A549 (cell line): ENCODE measurements around the gene IPO11. TPM values are rescaled to one million over a fixed set of nuclear protein-coding genes. Genes with fewer than 3 reads are reported as not detected.

ENCODE experiments used
- ATAC-seq, 2 experiments: fragments of 200-7000 bp in 1 of 2; fragments of >200 bp in 1 of 2; cut with Nextera tagmentation in 1 of 2; cut with Tn5 transposase in 1 of 2; 3 replicates each; pipeline versions ENCODE4 v1.8.0 to v1.9.1; 2018 to 2020; ENCODE audit warnings: mild to moderate bottlenecking in 1 of 2, moderate library complexity in 1 of 2
- CTCF ChIA-PET: fragments of 300-600 bp; sonication (Branson Sonifier 250); formaldehyde crosslinking; extraction: SDS; loops from one replicate; lab custom pipeline; 2021; ENCODE audit warnings: antibody characterized with exemption, inconsistent platforms; lab: Yijun Ruan, JAX
- POLR2A ChIA-PET: fragments of 350-600 bp; formaldehyde crosslinking; extraction: SDS; loops from one replicate; lab custom pipeline; 2021; ENCODE audit warnings: antibody characterized with exemption, inconsistent platforms; lab: Yijun Ruan, JAX
- DNase-seq, 2 experiments: peaks; one replicate each; pipeline versions ENCODE4 v3.0.0 to v3.0.0-alpha.2; 2011 to 2016; ENCODE audit warnings: low read depth in 1 of 2, low spot score in 1 of 2
- FAIRE-seq: peaks from 2 replicates; lab custom pipeline; 2011; peaks lifted over from hg19 to GRCh38; lab: Jason Lieb, UNC
- H3K27ac ChIP-seq, 2 experiments: fragments of >200 bp; sonication (Bioruptor Twin); formaldehyde crosslinking; 3 replicates each; pipeline ENCODE4 v1.5.1; 2016 to 2017
- H3K4me1 ChIP-seq: fragments of >200 bp; sonication (Bioruptor Twin); formaldehyde crosslinking; 3 replicates; pipeline ENCODE4 v1.6.1; 2016
- H3K4me2 ChIP-seq: fragments of >200 bp; sonication (Bioruptor Twin); formaldehyde crosslinking; 3 replicates; pipeline ENCODE4 v1.6.1; 2016
- H3K4me3 ChIP-seq: fragments of >200 bp; sonication (Bioruptor Twin); formaldehyde crosslinking; 3 replicates; pipeline ENCODE4 v1.5.1; 2016
- H3K9me3 ChIP-seq: fragments of >200 bp; sonication (Bioruptor Twin); formaldehyde crosslinking; 3 replicates; pipeline ENCODE4 v1.6.1; 2016
- CBX2 ChIP-seq: fragments of 200-600 bp; sonication (generic); IDR thresholded peaks from 2 replicates; pipeline ENCODE4 v1.6.1; 2016; ENCODE audit warnings: low read depth, mild to moderate bottlenecking, borderline replicate concordance
- CEBPB ChIP-seq, 2 experiments: fragments of >200 bp in 1 of 2; sonication (Bioruptor Twin) in 1 of 2; formaldehyde crosslinking in 1 of 2; IDR thresholded peaks; 2 replicates each; pipeline ENCODE4 v1.6.1; 2012 to 2016
- ESRRA ChIP-seq: fragments of 150-350 bp; IDR thresholded peaks from 2 replicates; pipeline ENCODE4 v1.6.1; 2014; ENCODE audit warnings: mild to moderate bottlenecking, low read length, borderline replicate concordance
- HDAC2 ChIP-seq: fragments of 200-600 bp; sonication (generic); IDR thresholded peaks from 2 replicates; pipeline ENCODE4 v1.6.1; 2016
- JUN ChIP-seq, 2 experiments: fragments of >200 bp; sonication (Bioruptor Twin); formaldehyde crosslinking; IDR thresholded peaks; 2 replicates in 1 of 2; 3 replicates in 1 of 2; pipeline ENCODE4 v1.6.1; 2016 to 2017
- JUNB ChIP-seq: fragments of >200 bp; sonication (Bioruptor Twin); formaldehyde crosslinking; IDR thresholded peaks from 2 replicates; pipeline ENCODE4 v1.6.1; 2016
- KDM1A ChIP-seq: fragments of 200-600 bp; sonication (generic); IDR thresholded peaks from 2 replicates; pipeline ENCODE4 v1.6.1; 2016; ENCODE audit warnings: low read depth, mild to moderate bottlenecking
- NFE2L2 ChIP-seq: fragments of 150-350 bp; conservative IDR thresholded peaks from 2 replicates; pipeline ENCODE4 v1.6.1; 2014; ENCODE audit warnings: low read length
- NR3C1 ChIP-seq: fragments of >200 bp; sonication (Bioruptor Twin); formaldehyde crosslinking; IDR thresholded peaks from 3 replicates; pipeline ENCODE4 v1.6.1; 2017
- POLR2AphosphoS2 ChIP-seq: conservative IDR thresholded peaks from 2 replicates; pipeline ENCODE4 v1.6.1; 2012; ENCODE audit warnings: low read length, improper control_type of control experiment, inconsistent platforms
- RARB ChIP-seq: fragments of 250-450 bp; sonication (Bioruptor Pico); IDR thresholded peaks from 2 replicates; pipeline ENCODE4 v1.8.0; 2021; ENCODE audit warnings: mild to moderate bottlenecking, moderate library complexity
- RCOR1 ChIP-seq: fragments of 150-350 bp; IDR thresholded peaks from 2 replicates; pipeline ENCODE4 v1.6.1; 2014; ENCODE audit warnings: antibody characterized with exemption, low read length, low read depth
- TFCP2L1 ChIP-seq: fragments of 250-450 bp; sonication (Bioruptor Pico); IDR thresholded peaks from 2 replicates; pipeline ENCODE4 v1.5.0; 2021; ENCODE audit warnings: mild to moderate bottlenecking
- ZC3H11A ChIP-seq: fragments of 450-650 bp; IDR thresholded peaks from 2 replicates; pipeline ENCODE4 v1.6.1; 2014; ENCODE audit warnings: antibody characterized with exemption, mild to moderate bottlenecking
- ZFP36 ChIP-seq: fragments of 450-650 bp; IDR thresholded peaks from 2 replicates; pipeline ENCODE4 v1.6.1; 2014; ENCODE audit warnings: borderline replicate concordance; ENCODE audit not compliant: partially characterized antibody
- ZSCAN20 ChIP-seq: fragments of 250-450 bp; sonication (Bioruptor Pico); IDR thresholded peaks from 2 replicates; pipeline ENCODE4 v1.8.0; 2022; ENCODE audit warnings: mild to moderate bottlenecking, moderate library complexity
- WGBS: methylation state at CpG from one replicate; pipeline ENCODE4 v1.1.6; 2017; ENCODE audit errors: missing lambda C conversion rate; 5-methylcytosine and 5-hydroxymethylcytosine counted together
- polyA plus RNA-seq, 4 experiments: library from polyadenylated mRNA; depleted of rRNA in 3 of 4; stranded (reverse); fragments of >200 nt; fragmentation: RNase III in 1 of 4; extraction: RNeasy Plus Mini Kit Qiagen cat#74134 plus additional on column Dnase treatment in 1 of 4; gene quantifications; 2 replicates in 3 of 4; 3 replicates in 1 of 4; pipeline ENCODE4 v1.2.3, GENCODE V29; 2011 to 2017
- TF ChIP-seq, protein P1 (sequence below): fragments of >200 bp; sonication (Bioruptor Twin); formaldehyde crosslinking; IDR thresholded peaks from 3 replicates; pipeline ENCODE4 v1.5.1; 2016
- TF ChIP-seq, protein P2 (sequence below): IDR thresholded peaks from 2 replicates; pipeline ENCODE4 v1.6.1; 2012
- TF ChIP-seq, protein P3 (sequence below): fragments of 200-600 bp; sonication (generic); IDR thresholded peaks from 2 replicates; pipeline ENCODE4 v1.6.1; 2016; ENCODE audit warnings: antibody characterized with exemption, mild to moderate bottlenecking, moderate library complexity
- TF ChIP-seq, protein P4 (sequence below): fragments of 250-450 bp; sonication (Bioruptor Pico); IDR thresholded peaks from 2 replicates; pipeline ENCODE4 v1.5.0; 2020; ENCODE audit warnings: low read depth, mild to moderate bottlenecking, moderate library complexity

The IPO11 gene
- polyA plus RNA-seq, 2 of the 4 experiments (the other 2 are of a cell fraction): 20.7 to 33.0 TPM

DNA sequence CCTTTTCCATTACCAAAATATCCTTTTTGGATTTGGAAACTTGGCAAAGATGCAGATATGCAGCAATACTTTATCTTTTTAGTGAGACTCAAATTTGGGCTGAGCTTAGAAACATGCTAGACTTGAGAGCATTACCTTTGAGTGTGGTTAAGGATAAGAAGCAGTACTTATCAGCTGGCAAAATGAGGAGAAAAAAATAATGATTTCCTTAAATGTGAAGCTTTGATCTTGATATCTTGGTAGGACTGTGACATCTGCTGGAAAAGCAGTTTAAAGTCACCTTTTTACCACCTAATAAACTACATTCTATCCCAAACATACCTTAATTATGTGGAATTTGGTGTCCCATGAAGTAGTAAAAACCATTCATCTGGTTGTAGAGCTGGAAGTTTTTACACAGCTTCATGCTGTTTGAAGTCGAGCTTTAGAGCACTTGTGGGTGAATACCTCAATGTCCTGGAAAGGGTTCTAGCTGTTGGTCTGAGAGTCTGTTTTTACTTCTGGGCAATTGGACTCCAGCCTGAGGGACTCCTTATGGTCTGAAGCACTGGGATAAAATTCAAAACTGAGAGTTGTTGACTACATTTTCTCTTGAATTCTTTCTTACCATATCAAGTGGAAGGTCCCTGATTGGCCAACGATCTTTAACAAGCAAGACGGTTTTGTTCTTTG is 219.5 kb downstream of the IPO11 start:
- no peaks in the 10 kb centered on the region for H3K9me3 ChIP-seq
- no peak overlapping the region for H3K27ac ChIP-seq
- H3K4me3 ChIP-seq: no peak overlapping the region
- WGBS: 96% methylated on average over 3 of the region's 3 CpGs
- FAIRE-seq (no peak), DNase-seq (no peak), ATAC-seq (no peak)
- ChIA-PET POLR2A (no interaction called here), CTCF (no interaction called here)
- H3K4me2 ChIP-seq: no peak overlapping the region
- no peaks in the 10 kb centered on the region for H3K4me1 ChIP-seq
- TF ChIP-seq, protein P1, sequence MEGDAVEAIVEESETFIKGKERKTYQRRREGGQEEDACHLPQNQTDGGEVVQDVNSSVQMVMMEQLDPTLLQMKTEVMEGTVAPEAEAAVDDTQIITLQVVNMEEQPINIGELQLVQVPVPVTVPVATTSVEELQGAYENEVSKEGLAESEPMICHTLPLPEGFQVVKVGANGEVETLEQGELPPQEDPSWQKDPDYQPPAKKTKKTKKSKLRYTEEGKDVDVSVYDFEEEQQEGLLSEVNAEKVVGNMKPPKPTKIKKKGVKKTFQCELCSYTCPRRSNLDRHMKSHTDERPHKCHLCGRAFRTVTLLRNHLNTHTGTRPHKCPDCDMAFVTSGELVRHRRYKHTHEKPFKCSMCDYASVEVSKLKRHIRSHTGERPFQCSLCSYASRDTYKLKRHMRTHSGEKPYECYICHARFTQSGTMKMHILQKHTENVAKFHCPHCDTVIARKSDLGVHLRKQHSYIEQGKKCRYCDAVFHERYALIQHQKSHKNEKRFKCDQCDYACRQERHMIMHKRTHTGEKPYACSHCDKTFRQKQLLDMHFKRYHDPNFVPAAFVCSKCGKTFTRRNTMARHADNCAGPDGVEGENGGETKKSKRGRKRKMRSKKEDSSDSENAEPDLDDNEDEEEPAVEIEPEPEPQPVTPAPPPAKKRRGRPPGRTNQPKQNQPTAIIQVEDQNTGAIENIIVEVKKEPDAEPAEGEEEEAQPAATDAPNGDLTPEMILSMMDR: no peak
- TF ChIP-seq NFE2L2 (no peak), TFCP2L1 (no peak), POLR2AphosphoS2 (no peak), KDM1A (no peak), JUN (IDR thresholded peaks at IDR 0.05) (no peak), RCOR1 (no peak), ZFP36 (no peak), NR3C1 (no peak)
- TF ChIP-seq, protein P2, sequence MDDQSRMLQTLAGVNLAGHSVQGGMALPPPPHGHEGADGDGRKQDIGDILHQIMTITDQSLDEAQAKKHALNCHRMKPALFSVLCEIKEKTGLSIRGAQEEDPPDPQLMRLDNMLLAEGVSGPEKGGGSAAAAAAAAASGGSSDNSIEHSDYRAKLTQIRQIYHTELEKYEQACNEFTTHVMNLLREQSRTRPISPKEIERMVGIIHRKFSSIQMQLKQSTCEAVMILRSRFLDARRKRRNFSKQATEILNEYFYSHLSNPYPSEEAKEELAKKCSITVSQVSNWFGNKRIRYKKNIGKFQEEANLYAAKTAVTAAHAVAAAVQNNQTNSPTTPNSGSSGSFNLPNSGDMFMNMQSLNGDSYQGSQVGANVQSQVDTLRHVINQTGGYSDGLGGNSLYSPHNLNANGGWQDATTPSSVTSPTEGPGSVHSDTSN: no peak

DNA sequence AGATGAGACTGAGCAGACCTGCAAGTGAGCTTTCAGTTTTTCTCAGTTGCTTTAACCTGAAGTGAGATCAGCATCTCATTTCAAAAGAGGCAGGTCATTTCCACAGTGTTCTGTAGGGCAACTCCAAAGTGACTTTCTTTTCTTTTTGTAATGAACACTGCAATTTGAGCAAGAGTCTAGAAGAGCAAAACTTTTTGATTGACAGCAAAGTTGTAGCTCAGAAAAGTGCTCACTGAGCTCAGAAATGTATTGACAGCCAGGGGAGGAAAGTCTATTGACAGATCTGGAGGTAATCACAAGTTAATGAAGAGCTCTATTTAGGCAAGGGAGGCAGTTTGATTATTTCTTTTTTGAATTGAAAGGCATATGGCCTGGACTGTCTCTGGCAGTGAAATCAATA is 220.7 kb downstream of the IPO11 start:
- FAIRE-seq (no peak), ATAC-seq (no peak), DNase-seq (no peak)
- Histone ChIP-seq H3K4me1 (no peaks in the 10 kb centered on the region), H3K4me3 (no peak overlapping the region), H3K4me2 (no peak overlapping the region), H3K27ac (no peak overlapping the region), H3K9me3 (no peaks in the 10 kb centered on the region)
- POLR2A ChIA-PET: no interaction called here
- no peak for TF ChIP-seq ZC3H11A
- no peak for TF ChIP-seq JUNB
- TF ChIP-seq RARB (CRISPR knock-in tag): no peak
- TF ChIP-seq TFCP2L1: no peak
- no peak for TF ChIP-seq JUN (IDR thresholded peaks at IDR 0.05)
- no peak for TF ChIP-seq CEBPB (IDR thresholded peaks at IDR 0.05)
- TF ChIP-seq ZFP36: no peak
- no peak for TF ChIP-seq HDAC2
- TF ChIP-seq ZSCAN20 (CRISPR knock-in tag): no peak
- TF ChIP-seq, protein P3, sequence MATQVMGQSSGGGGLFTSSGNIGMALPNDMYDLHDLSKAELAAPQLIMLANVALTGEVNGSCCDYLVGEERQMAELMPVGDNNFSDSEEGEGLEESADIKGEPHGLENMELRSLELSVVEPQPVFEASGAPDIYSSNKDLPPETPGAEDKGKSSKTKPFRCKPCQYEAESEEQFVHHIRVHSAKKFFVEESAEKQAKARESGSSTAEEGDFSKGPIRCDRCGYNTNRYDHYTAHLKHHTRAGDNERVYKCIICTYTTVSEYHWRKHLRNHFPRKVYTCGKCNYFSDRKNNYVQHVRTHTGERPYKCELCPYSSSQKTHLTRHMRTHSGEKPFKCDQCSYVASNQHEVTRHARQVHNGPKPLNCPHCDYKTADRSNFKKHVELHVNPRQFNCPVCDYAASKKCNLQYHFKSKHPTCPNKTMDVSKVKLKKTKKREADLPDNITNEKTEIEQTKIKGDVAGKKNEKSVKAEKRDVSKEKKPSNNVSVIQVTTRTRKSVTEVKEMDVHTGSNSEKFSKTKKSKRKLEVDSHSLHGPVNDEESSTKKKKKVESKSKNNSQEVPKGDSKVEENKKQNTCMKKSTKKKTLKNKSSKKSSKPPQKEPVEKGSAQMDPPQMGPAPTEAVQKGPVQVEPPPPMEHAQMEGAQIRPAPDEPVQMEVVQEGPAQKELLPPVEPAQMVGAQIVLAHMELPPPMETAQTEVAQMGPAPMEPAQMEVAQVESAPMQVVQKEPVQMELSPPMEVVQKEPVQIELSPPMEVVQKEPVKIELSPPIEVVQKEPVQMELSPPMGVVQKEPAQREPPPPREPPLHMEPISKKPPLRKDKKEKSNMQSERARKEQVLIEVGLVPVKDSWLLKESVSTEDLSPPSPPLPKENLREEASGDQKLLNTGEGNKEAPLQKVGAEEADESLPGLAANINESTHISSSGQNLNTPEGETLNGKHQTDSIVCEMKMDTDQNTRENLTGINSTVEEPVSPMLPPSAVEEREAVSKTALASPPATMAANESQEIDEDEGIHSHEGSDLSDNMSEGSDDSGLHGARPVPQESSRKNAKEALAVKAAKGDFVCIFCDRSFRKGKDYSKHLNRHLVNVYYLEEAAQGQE: no peak
- TF ChIP-seq ESRRA: no peak
- TF ChIP-seq CBX2: no peak
- TF ChIP-seq, protein P4, sequence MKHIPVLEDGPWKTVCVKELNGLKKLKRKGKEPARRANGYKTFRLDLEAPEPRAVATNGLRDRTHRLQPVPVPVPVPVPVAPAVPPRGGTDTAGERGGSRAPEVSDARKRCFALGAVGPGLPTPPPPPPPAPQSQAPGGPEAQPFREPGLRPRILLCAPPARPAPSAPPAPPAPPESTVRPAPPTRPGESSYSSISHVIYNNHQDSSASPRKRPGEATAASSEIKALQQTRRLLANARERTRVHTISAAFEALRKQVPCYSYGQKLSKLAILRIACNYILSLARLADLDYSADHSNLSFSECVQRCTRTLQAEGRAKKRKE: no peak
- CTCF ChIA-PET: no interaction called here
